ENCODE data around the gene ZNF618.

Gene ZNF618

GRCh38 chr9:113876151-113876992 is at the start of gene ZNF618:
Gene ZNF618, plus strand, starts transcription at chr9:113876309. Its CDS starts 72 bp downstream, at chr9:113876381.
- no peak for DNase-seq

- no peak for DNase-seq
These were observed 47.9 kb upstream of the ZNF618 start for GRCh38 chr9:113828221-113828620.

DNA sequence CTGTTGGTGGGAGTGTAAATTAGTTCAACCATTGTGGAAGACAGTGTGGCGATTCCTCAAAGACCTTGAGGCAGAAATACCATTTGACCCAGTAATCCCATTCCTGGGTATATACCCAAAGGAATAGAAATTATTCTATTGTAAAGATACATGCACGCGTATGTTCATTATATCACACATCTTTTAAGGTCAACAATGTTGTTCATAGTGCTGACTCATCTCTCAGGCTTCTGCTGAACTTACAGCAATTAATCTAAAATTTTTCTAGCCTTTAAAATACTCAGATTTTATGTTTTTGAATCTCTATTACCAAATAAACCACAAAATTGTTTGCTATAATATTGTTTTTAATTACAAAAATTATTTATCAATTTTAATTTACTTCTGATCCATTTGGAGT is 38.8 kb upstream of the ZNF618 start:
- no peak for DNase-seq

DNA sequence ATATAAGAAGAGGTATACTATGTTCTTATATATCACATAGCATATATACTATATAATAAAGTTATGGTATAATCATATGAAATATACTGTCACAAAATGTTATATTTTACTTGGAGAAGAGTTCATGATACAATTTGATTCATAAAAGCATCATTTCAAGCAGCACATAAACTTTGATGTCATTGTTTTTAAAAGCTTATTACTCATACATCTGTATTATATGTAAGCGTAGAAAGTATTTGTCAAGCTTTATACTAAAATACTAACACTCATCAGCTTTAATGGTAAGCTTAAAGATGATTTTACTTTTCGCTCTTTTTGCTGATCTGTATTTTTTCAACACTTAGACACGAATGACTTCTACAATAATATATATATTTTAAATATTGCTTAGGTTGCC is 34.0 kb upstream of the ZNF618 start:
- DNase-seq, result no peak

- no peak for DNase-seq
These were observed 31.6 kb upstream of the ZNF618 start for GRCh38 chr9:113844466-113844865.

GRCh38 chr9:113851359-113851758 is 24.8 kb upstream of the ZNF618 start:
- DNase-seq, result no peak

GRCh38 chr9:113851873-113852272 is 24.2 kb upstream of the ZNF618 start:
- DNase-seq, result no peak

- DNase-seq, result no peak
These were observed 22.8 kb upstream of the ZNF618 start for GRCh38 chr9:113853333-113853732.

DNA sequence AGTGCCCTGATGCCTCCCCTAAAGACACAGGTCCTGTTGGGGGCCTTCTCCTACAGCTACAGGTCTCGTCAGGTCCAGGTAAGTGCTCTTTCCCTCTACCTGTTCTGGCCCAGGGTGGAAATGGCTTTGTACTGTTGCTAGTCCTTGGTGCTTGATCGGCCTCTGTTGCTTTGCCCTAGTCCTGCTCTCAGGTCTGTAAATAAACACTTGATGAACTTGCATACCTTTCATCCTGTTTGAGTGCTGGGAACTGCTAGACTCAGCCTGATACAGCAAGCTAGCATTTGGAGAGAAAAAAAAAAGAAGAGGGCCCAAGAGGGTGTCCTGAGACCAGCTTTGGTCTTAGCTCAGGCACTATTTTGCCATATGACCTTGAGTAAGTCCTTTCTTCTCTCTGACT is 21.8 kb upstream of the ZNF618 start:
- peak; percentile 23 for DNase-seq

GRCh38 chr9:113857875-113858274 is 18.2 kb upstream of the ZNF618 start:
- no peak for DNase-seq

- DNase-seq, result no peak
These were observed 17.8 kb upstream of the ZNF618 start for GRCh38 chr9:113858282-113858681.

DNA sequence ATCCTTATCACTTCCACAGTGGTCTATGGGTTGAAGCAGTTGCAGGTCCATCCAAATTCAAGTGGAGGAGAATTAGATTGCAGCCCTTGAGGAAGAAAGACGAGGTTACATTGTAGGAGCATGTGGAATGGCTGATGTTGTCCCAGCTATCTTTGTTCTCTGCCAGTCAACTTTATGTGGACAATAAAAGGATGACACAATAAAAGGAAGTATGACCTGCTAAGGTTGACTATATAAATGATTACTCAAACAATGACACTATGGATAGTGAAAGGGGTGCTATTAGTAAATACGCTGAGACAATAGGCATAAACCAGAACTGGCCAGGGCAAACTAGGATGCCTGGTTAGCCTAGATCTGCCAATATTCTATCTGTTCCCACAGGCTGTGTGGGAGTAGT is 12.8 kb upstream of the ZNF618 start:
- DNase-seq, result no peak

- no peak for DNase-seq
These were observed 7.6 kb upstream of the ZNF618 start for GRCh38 chr9:113868501-113868900.

- no peak for DNase-seq
These were observed 3.5 kb upstream of the ZNF618 start for GRCh38 chr9:113872485-113873143.

- no peak for DNase-seq
These were observed 2.7 kb upstream of the ZNF618 start for GRCh38 chr9:113873446-113873845.

DNA sequence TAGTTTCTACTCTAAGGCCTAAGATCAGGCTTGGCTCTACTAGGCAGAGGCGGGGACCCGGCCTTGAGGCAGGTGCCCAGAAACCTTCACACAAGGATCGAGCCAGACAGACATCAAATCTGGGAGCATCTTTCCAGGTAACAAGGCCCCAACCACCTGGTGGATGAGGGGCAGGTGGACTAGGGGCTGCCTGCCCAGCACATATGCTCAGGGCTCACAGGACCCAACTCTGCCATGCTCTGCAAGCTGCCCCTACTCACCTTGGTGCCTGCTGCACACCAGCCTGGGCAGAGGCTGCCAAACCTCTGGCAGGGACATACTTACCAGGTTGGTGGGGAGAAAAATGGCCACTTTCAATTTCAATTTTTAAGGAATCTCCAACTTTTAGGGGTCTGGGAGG is 2.2 kb upstream of the ZNF618 start:
- DNase-seq, result no peak

- no peak for DNase-seq
These were observed 504 bp upstream of the ZNF618 start for GRCh38 chr9:113875459-113876150.

- no peak for DNase-seq
These were observed 872 bp downstream of the ZNF618 start for GRCh38 chr9:113876993-113877368.

DNA sequence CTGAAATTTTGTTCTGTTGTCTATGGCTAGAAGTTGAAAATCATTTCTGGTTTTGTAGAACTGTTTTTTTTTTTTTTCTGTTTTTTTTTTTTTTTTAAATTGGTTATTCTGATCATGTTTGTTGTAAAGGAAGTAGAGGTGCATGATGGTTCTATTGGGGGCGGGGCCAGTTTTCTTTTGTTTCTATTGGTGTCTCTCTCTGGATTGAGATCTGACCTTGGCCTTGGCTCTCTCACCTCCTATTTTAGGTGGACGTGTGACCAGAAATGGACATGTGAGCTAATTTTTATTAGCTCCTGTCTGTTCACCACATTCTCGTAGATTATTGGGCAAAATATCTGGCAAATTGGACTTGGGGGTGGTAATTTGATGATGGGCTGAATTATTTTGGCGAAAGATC is 3.2 kb downstream of the ZNF618 start:
- DNase-seq, result no peak

DNA sequence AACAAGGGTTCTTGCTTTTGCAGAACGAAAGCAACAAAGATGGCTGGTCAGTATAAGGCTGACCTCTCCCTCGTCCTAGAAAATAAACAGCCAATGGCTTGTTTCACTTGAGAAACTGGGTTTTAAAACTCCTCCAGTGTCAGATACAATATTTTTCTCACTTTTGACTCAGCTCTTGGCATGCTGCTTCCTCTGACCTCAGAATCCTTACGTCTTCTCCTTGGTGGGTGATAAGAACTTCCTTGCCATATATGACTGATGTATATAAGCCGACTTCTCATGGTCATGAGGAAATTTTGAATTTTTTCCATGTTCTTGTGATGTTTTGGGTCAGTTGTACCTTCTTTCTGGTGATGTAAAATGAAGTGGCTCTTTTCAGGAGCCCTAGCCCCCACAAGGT is 3.8 kb downstream of the ZNF618 start:
- DNase-seq, result no peak

DNA sequence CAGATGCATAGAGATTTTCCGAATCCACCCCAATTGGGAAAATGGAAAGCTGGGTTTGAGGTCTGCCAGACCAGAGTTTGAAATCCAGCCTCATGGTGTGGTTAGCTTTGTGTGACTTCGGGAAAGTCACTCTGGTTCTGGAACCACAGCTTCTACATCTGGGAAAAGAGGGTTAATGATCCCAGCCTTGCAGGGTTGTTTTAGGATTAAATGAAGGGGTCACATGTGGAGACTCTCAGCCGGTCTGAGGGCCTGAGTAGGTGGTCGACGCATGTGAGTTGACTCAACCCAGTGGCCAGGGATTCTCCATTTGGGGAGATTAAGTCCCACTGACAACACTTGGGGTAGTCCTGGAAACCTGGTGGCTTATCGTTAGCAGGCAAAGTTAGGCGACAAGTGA is 6.1 kb downstream of the ZNF618 start:
- no peak for DNase-seq

GRCh38 chr9:113882636-113883164 is 6.6 kb downstream of the ZNF618 start:
- no peak for DNase-seq

- no peak for DNase-seq
These were observed 9.3 kb downstream of the ZNF618 start for GRCh38 chr9:113885183-113886025.

Measured in DMS153 (cell line).